ENCODE measurements around the gene ATG101.

Gene ATG101

DNA sequence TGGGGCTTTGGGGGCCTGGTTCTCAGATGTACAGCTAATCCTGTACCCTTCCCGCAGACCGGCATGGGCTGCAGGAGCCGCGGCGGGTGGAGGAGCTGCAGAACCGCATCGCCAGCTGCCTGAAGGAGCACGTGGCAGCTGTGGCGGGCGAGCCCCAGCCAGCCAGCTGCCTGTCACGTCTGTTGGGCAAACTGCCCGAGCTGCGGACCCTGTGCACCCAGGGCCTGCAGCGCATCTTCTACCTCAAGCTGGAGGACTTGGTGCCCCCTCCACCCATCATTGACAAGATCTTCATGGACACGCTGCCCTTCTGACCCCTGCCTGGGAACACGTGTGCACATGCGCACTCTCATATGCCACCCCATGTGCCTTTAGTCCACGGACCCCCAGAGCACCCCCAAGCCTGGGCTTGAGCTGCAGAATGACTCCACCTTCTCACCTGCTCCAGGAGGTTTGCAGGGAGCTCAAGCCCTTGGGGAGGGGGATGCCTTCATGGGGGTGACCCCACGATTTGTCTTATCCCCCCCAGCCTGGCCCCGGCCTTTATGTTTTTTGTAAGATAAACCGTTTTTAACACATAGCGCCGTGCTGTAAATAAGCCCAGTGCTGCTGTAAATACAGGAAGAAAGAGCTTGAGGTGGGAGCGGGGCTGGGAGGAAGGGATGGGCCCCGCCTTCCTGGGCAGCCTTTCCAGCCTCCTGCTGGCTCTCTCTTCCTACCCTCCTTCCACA lies 11.0 kb upstream of the ATG101 start:
- no peak for DNase-seq

DNA sequence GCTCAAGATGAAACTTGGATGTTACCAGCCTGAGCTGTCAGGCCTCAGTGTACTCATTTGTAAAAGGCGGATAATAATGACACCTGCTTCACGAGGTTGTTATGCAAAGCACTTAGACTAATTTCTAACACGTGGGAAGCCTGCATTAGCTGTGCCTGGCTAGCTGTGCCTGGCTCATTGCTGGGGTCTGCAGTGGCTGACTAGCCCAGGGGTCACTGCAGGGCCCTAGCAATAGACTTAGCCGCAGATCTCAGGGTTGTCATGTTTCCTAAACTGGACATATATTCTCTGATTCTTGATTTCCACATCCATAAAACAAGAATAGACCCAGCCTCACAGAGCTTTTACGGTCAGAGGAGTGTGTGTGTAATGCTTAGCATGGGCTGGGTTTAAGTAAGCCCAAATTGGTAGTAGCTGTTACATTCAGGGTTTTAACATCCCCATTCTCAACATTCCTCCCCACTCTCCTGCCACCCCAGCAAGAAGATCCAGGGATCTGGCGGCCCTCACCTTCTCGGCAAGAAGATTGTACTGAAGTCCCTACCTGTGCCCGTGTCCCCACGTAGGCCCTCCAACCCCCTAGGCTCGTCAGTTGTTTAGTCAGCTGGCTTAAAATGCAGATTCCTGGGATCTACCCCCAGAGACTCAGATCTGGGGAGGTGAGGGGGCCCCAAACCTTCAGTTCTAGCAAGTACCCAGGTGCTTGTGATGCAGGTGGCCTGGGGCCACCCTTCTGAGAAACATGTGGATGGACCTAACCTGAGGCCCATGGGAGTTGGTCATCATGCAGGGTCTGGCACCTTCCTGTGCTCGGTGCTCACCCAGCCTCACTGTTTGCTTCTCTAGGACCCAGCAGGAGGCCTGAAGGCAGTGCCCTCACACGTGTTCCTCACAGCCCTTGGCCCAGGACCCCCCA lies 9.9 kb upstream of the ATG101 start:
- DNase-seq = no peak

DNA sequence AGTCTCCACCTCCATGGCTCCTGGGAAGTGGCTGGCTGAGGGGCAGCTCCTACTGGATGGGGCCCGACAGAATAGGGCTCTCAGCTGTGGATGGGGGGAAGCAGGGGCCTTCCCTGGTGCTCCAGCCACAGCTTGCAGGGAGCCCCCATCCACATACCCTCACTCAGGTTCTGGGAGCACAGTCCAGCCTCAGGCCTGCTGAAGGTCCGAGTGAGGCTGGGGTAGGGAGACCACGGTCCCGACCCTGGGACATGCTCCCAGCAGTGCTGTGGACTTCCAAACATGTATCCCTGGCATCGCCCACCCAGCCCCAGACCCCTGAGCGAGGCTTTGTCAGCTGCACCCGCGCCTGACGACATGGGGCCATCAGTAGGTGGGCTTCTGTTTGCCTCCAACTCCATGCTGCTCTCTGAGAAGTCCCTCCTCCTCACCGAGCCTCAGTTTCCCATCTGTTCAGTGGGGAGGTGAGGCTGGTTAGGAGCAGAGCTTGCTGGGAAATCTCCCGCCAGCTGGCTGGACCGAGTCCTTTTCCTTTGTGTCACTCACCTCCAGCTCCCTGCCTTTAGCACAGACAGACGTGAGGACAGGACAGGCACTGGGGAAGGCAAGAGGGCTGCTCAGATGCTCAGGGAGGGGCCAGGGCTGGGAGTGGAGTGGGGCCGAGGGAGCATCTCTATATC lies 9.1 kb upstream of the ATG101 start:
- no peak for DNase-seq

DNA sequence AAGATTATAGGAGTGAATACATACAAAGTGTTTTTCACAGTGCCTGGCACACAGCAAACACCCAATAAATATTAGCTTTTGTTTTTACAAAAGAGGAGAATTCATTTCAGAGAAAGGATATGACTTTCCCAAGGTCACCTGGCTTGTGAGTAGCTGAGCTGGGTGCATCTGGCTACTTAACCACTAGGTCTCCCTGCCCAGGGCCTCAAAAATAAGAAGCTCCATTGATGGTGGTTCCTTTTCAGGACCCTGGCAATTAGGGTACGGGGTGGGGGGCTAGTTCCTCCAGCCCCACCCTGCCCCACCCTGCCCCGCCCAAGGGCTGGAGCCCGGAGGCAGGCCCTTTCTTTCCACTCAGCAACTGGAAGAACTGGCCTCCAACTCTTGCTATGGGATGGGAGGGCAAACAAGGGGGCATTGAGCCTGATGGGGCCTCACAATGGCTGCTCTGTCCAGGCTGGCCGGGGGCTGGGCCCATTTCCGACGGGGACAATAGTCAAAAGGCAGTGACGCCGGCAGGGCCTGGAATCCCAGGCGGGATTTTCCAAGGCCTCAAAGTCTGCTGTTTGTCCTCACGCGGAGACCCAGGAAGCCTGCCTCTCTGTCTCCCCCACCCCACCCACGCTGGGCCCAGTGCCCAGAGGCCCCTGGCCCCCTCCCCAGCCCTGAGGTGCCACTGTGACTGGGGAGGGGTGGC lies 8.2 kb upstream of the ATG101 start:
- DNase-seq = peak; percentile 85

DNA sequence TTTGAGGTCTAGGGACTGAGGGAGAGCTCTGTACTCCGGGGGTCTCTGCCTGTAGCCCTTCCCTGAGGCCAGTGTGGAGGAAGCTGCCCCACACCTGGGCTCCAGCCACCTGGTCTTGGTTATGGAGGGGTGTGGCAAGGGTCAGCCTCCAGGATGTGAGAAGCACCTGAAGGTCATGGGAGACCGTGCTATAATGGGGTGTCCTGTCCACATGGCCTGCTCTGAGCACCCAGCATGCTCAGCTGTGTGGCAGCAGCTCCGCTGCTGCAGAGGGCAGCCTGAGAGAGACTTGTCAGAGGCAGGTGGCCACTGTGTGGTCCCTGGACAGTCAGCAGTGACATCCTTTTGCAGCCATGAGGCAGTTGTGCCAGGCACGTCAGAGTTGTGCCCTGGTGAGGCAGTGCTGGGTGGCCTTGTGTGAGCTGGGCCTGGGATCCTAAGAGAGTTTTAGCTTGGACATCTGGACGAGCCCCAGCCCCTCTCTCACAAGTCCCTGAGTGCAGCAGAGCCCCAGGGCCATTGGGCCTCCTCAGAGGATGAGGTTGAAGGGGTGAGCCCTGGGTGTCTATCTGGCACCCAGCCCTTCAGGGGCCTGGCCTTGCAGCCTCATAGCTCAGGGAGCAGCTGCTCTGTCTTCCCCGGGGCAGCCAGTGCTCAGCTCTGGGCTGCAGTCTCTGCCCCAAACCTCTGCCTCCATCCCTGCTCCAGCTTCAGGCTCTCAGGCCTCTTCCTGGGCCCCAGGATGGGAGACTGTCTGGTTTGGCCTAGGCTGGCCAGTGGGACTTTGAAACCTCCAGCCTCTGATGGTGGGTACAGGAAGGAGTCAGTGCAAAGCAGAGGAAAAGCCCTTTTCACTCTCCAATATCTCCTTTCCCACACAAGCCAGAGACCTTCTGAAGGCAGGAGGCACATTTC lies 7.4 kb upstream of the ATG101 start:
- no peak for DNase-seq

DNA sequence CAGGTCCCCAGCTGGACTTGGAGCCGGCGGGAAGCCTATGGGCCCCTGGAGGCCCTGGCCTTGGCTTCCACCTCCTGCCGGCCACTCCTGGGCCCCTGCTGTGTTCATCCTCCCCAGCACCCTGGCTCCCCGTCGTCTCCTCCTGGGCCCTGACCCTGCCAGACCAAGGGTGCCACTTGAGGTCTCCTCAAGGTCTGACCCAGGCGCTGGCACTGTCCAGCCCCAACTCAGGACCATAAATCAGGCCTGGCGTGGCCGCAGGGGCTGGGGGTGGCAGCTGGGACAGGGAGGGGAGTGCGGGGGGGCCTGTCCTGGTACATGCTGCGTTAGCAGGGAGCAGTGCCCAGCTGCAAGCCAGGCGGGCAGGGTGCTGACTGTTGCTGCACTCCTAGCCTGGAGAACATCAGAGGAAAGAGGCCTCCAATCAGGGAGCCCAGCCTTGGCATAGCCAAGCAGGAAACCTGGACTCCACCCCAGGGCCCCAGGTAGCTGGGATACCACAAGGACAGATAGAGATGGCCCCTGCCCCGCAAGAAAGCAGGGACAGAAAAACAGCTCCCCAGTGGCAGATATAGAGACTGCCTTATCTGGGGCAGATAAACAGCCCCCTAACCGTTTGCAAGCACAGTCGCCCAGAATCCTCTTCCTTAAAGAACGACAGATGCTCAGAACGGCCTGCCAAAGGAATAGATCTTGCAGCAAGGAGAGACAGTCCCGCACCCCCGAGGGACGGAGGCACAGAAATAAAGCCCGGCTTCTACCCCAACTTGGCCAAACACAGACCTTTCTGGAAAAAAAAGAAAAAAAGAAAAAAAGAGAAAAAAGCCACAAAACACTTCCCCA lies 6.5 kb upstream of the ATG101 start:
- no peak for DNase-seq

DNA sequence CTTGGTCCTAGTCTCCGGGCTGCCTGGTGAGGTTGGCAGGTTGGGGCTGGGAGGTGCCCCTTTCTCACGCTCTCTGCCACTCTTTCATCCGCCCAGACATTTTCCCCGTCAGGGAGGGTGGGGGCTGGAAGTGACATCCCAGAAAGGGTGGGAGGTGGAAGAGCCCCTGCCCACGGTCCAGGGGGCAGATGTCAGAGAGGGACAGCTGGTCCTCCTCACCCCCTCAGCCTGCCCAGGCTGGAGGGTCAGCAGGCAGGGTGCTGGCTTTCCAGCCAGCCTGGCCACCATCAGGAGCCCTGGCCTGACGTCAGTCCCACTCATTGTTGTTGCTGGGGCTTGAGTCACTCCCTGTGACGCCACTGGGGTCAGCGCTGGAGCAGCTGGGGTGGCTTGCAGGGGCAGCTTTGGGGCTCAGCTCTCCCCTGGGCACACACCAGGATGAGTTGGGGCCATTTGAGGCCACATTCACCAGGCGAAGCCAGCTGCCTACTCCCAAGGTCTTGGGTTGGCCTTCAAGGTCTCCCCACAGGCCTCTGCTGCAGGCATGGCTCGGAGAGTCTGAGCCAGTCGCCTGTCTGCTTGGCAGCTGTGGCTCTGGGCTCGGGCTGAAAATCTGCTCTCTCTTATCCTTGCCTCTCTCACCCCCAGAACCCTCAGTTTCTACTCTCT lies 5.7 kb upstream of the ATG101 start:
- DNase-seq = no peak

DNA sequence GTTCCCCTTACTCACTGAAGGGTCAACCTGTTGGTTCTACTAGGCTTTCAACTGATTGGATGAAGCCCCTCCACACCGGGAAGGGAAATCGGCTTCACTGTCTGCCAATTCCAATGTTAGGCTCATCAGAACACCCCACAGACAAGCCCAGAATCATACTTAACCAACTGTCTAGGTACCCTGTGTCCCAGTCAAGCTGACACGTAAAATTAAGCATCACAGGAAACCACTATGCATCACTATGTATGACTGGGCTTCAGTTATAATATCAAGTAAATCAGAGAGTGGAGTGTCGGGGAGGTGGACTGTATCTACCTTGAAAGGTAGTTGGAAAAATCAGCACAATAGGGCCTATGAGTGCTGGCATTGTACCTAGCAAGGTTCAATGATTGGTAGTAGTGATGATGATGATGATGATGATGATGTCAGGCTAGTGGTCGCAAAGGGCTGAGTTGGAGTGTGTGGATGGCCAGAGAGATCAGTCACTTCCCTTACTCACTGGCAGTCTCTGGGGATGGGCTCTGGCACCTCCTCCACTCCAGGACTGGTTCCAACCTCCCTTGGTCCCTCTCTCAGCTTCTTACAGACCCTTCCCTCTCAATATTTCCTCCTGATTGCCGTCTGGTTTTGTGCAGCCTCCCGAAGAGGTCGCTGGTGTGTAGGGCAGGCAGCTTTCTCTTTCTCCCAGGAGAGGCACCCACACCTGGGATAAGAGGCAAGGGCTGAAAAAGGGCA lies 3.3 kb upstream of the ATG101 start:
- no peak for DNase-seq

DNA sequence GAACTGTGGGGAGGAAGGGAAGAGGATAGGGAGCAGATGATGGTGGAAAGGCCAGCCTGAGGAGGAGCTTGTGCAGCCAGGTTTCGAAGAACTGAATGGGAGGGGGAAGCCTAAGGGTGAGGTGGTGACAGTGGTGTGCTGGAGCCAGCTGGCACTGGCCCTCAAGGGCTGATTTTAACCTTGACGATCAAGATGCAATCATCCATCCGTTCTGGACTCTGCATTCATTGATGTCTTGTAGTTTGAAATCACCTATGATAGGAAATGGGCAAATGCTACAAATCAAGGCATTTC lies 2.8 kb upstream of the ATG101 start:
- DNase-seq = no peak

DNA sequence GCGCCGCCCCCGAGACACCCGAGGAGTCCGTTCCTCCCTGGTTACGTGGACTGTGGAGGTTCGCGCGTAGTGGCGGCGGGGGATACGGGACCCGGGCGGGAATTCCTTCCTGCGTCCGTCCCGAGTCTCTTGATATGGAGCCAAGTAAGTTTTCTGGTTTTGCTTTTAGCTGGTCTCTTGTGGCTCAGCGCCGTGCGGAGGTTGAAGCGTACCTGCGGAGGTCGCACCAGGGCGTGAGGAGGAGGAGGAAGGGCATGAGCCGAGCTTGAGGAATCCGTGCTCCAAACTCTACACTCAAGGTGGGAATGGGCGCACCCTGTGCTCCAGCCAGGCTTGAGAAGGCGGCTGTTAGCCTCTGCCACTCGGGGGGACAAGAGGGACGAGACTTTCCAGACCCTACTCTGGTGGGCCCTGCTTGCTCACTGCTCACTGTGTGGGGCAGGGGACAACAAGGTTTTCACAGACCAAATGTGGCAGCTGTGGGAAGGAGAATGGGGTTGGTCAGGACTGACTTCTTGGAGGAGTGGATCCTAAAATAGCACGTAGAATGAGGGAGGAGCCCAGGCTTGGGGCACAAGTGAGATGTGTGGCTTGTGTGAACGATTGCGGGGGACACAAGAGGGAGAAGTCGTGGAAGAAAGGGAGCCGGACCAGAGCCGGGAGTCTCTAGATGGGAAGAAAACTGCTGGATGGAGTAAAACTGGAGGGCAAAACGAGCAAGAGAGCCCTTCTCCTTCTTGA lies 577 bp downstream of the ATG101 start:
- no peak for DNase-seq

DNA sequence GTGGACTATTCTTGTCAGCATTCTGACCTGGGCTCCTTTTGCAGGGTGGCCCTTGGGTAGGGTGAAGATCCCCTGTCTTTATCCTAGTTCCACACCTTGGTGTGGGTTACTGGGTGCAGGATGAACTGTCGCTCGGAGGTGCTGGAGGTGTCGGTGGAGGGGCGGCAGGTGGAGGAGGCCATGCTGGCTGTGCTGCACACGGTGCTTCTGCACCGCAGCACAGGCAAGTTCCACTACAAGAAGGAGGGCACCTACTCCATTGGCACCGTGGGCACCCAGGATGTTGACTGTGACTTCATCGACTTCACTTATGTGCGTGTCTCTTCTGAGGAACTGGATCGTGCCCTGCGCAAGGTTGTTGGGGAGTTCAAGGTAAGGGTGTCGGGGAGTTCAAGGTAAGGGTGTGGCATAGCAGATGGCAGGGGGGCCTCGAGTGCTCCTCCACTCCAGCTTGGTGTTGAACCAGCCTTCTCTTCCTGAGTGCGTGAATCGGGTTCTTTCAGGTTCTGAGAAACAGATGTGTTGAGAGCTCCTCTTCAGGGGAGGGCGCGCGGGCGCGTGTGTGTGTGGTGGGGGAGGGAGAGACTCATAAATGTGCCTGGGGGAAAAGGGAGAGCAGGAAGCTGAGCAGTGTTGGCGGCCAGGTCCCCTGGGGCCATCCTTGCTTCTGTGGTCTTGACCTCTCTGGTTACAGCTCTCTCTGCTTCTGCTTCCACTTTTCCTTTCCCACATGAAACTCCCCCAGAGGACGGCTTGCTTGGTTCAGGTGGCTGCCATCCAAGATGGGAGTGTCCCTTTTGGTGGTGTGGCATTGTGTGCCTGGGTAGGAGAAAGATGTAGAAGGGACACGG lies 4.0 kb downstream of the ATG101 start:
- DNase-seq = no peak

DNA sequence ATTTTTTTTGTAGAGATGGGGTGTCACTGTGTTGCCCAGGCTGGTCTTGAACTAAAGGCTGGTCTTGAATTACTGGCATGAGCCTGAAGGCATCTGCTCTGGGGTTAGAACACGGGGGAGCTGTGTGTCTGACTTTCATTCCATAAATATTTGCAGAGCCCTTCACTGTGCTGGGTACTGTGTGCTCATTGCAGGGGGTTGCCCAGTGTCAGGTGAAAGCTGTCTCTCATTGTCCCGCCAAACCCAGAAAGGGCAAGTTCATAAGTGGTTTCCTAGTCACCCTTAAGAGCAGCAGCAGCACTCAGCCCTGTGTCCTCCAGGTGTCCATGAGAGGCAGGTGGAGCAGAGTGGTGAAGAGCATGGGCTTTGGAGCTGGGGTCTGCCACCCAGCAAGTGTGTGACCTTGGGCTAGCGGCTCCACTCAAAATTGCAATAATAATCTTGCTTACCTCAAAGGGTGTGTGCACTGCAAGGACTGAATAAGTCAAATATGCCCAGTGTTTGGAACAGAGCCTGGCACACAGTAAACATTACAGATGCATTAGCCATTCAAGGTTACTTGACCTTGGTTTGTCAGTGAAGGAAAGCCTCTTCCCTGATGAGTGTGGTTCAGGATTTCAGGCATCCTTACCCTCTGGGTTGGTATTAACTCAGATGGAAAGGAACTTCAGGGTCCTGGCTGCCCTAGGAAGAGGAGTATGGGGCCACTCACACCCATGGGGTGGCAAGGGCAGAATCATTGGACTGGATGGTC lies 5.4 kb downstream of the ATG101 start:
- DNase-seq = no peak

DNA sequence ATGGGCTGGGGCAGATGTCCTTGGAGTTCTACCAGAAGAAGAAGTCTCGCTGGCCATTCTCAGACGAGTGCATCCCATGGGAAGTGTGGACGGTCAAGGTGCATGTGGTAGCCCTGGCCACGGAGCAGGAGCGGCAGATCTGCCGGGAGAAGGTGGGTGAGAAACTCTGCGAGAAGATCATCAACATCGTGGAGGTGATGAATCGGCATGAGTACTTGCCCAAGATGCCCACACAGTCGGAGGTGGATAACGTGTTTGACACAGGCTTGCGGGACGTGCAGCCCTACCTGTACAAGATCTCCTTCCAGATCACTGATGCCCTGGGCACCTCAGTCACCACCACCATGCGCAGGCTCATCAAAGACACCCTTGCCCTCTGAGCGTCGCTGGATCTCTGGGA lies 7.0 kb downstream of the ATG101 start:
- no peak for DNase-seq

DNA sequence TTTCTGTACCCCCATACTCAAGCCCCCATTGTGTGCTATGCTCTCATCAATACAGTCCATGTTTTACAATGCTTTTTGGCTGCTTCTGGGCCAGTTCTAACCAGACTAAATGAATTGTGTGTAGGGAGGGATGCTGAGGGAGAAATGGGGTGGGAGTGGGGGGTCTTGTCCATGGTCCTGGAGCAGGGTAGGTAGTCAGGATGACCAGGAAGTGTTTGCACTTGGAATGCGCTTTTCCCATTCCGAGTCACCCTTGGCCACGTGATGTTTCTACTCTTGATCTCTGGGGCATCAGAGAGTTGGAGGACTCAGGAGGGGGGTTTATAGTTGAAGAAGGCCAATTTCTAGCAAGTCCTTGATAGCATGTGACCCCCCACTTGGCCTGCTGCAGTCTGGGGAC lies 8.5 kb downstream of the ATG101 start:
- no peak for DNase-seq

DNA sequence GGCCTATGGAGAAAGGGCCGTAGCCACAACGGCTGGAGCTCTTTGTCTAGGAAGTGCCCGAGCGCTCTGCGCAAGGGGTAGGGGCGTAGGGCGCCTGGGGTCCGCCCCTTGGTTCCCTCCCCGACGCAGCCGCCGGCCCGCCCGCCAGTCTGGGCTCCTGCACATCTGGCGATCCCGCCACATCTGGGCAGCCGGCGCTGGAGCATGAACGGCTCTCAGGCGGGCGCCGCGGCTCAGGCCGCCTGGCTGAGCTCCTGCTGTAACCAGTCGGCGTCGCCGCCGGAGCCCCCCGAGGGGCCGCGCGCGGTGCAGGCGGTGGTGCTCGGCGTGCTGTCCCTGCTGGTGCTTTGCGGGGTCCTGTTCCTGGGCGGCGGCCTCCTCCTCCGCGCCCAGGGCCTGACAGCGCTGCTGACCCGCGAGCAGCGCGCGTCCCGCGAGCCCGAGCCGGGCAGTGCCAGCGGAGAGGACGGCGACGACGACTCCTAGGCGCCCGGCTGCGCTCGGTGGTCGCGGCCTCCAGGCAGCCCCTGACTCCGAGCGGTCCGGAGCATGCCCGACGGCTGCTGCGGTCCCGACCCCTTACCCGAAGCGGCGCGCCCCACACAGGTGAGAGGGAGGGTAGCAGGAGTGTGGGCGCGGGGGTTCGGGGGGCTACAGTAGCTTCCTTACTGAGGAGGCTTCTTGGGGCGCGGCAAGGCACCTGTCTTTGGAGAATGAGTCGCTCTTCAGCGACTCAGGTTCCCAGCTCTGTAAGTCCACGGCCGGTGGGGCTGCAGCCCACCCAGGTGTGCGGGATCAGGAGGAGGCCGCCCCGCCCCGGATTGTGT lies 10.0 kb downstream of the ATG101 start, which contains the start of gene SMIM41:
Gene SMIM41 (plus strand): TSS at position 129 of the 827 bp plus-strand sequence. CDS start 76 bp downstream, at position 205.
- peak; percentile 50 for DNase-seq

Data from islet precursor cell (in vitro differentiated cells).